GM19395 (cell line): ENCODE measurements around the gene PIF1.

Experiments used
- ATAC-seq: cut with Tn5 transposase; IDR thresholded peaks from one replicate; pipeline ENCODE4 v1.9.1; 2021; ENCODE audit warnings: mild to moderate bottlenecking, moderate library complexity; ENCODE audit not compliant: unreplicated experiment

PIF1 gene

GRCh38 chr15:64779024-64779423, 46.4 kb downstream of the PIF1 start:
- ATAC-seq = no peak

- ATAC-seq = no peak
Measured at GRCh38 chr15:64776402-64776786, 49.1 kb downstream of the PIF1 start.

- ATAC-seq = no peak
Measured at GRCh38 chr15:64775551-64776401, 49.7 kb downstream of the PIF1 start, which contains the start of gene RBPMS2. RBPMS2 (minus strand) TSS chr15:64775589; CDS start chr15:64775319, 270 bp downstream.

GRCh38 chr15:64774629-64775493, 50.6 kb downstream of the PIF1 start:
- no peak for ATAC-seq

- no peak for ATAC-seq
Measured at GRCh38 chr15:64774037-64774628, 51.3 kb downstream of the PIF1 start.

GRCh38 chr15:64773606-64774005, 51.8 kb downstream of the PIF1 start:
- no peak for ATAC-seq

- ATAC-seq = no peak
Measured at GRCh38 chr15:64772964-64773363, 52.5 kb downstream of the PIF1 start.

GRCh38 chr15:64772488-64772887, 53.0 kb downstream of the PIF1 start:
- no peak for ATAC-seq

GRCh38 chr15:64770626-64771025, 54.8 kb downstream of the PIF1 start:
- ATAC-seq = no peak

GRCh38 chr15:64767203-64767602, 58.2 kb downstream of the PIF1 start:
- ATAC-seq = no peak

- no peak for ATAC-seq
Measured at GRCh38 chr15:64766058-64766457, 59.4 kb downstream of the PIF1 start.
